ENCODE data around the gene NR1H3. TPM values are rescaled to one million over a fixed set of nuclear protein-coding genes. Genes with fewer than 3 reads are reported as not detected.

NR1H3 gene
- total RNA-seq, 3 donors from 2014 or later (not counting 1 experiment from before 2014, with no cell fraction given): 11.3 to 26.0 (median 13.5) TPM

- H3K36me3 Mint-ChIP-seq: peaks cover 8% of the 10 kb centered on the region
Measured at GRCh38 chr11:47241841-47242301, 15.9 kb upstream of the NR1H3 start.

GRCh38 chr11:47242596-47243192 lies 15.1 kb upstream of the NR1H3 start:
- Histone ChIP-seq H3K27ac (ENCODE audit: low read length) (no peak overlapping the region), H3K36me3 (ENCODE audit: control insufficient read depth, insufficient read depth, low read length) (peaks cover 62% of the 10 kb centered on the region), H3K4me3 (ENCODE audit: low read length) (no peak overlapping the region), H3K4me1 (ENCODE audit: control insufficient read depth, insufficient read depth, low read length) (peaks cover 8% of the 10 kb centered on the region), H3K9me3 (ENCODE audit: control insufficient read depth, insufficient read depth, low read length) (no peaks in the 10 kb centered on the region), H3K27me3 (ENCODE audit: control insufficient read depth, insufficient read depth, low read length) (no peaks in the 10 kb centered on the region)
- DNase-seq (peak in 1 of 2 donors; percentile 1), ATAC-seq (no peak)
- no peaks in the 10 kb centered on the region for H3K9me3 Mint-ChIP-seq
- no peaks in the 10 kb centered on the region for H3K27me3 Mint-ChIP-seq (ENCODE audit: low read depth in 2 of 2)
- H3K4me1 Mint-ChIP-seq: peaks cover 9 to 13% of the 10 kb centered on the region in 2 donors
- intact Hi-C loops (cut with micrococcal nuclease): no loop called here
- WGBS (ENCODE audit: insufficient coverage): 96% methylated on average over 21 of the region's 21 CpGs
- H3K27ac Mint-ChIP-seq: peak overlapping the region in 1 of 2 donors; percentile 19
- H3K4me3 Mint-ChIP-seq: no peak overlapping the region
- H3K36me3 Mint-ChIP-seq: peaks cover 8% of the 10 kb centered on the region
- TF ChIP-seq, protein P1, sequence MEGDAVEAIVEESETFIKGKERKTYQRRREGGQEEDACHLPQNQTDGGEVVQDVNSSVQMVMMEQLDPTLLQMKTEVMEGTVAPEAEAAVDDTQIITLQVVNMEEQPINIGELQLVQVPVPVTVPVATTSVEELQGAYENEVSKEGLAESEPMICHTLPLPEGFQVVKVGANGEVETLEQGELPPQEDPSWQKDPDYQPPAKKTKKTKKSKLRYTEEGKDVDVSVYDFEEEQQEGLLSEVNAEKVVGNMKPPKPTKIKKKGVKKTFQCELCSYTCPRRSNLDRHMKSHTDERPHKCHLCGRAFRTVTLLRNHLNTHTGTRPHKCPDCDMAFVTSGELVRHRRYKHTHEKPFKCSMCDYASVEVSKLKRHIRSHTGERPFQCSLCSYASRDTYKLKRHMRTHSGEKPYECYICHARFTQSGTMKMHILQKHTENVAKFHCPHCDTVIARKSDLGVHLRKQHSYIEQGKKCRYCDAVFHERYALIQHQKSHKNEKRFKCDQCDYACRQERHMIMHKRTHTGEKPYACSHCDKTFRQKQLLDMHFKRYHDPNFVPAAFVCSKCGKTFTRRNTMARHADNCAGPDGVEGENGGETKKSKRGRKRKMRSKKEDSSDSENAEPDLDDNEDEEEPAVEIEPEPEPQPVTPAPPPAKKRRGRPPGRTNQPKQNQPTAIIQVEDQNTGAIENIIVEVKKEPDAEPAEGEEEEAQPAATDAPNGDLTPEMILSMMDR (IDR thresholded peaks at IDR 0.05): no peak

More at GRCh38 chr11:47241841-47242301, 15.9 kb upstream of the NR1H3 start:
- TF ChIP-seq, protein P1 (IDR thresholded peaks at IDR 0.05): no peak
- intact Hi-C loops (cut with micrococcal nuclease): no loop called here
- WGBS (ENCODE audit: insufficient coverage): 94% methylated on average over 3 of the region's 3 CpGs
- Mint-ChIP-seq H3K27me3 (ENCODE audit: low read depth in 2 of 2) (no peaks in the 10 kb centered on the region), H3K4me3 (no peak overlapping the region), H3K27ac (peak overlapping the region in 1 of 2 donors; percentile 19), H3K9me3 (no peaks in the 10 kb centered on the region), H3K4me1 (peaks cover under 1 to 10% of the 10 kb centered on the region in 2 donors)
- Histone ChIP-seq H3K4me1 (ENCODE audit: control insufficient read depth, insufficient read depth, low read length) (peaks cover under 1% of the 10 kb centered on the region), H3K9me3 (ENCODE audit: control insufficient read depth, insufficient read depth, low read length) (no peaks in the 10 kb centered on the region), H3K36me3 (ENCODE audit: control insufficient read depth, insufficient read depth, low read length) (peaks cover 63% of the 10 kb centered on the region), H3K27me3 (ENCODE audit: control insufficient read depth, insufficient read depth, low read length) (no peaks in the 10 kb centered on the region), H3K4me3 (ENCODE audit: low read length) (no peak overlapping the region), H3K27ac (ENCODE audit: low read length) (no peak overlapping the region)
- ATAC-seq (peak in 1 of 3 donors; percentile 12), DNase-seq (no peak)

GRCh38 chr11:47243454-47243853 lies 14.3 kb upstream of the NR1H3 start:
- peaks cover 8% of the 10 kb centered on the region for H3K36me3 Mint-ChIP-seq
- H3K9me3 ChIP-seq (ENCODE audit: control insufficient read depth, insufficient read depth, low read length): no peaks in the 10 kb centered on the region
- TF ChIP-seq, protein P1 (IDR thresholded peaks at IDR 0.05): no peak
- WGBS (ENCODE audit: insufficient coverage): 98% methylated on average over 4 of the region's 4 CpGs
- intact Hi-C loops (cut with micrococcal nuclease): no loop called here
- H3K9me3 Mint-ChIP-seq: no peaks in the 10 kb centered on the region
- H3K27me3 ChIP-seq (ENCODE audit: control insufficient read depth, insufficient read depth, low read length): no peaks in the 10 kb centered on the region
- peaks cover 56% of the 10 kb centered on the region for H3K36me3 ChIP-seq (ENCODE audit: control insufficient read depth, insufficient read depth, low read length)
- H3K27me3 Mint-ChIP-seq (ENCODE audit: low read depth in 2 of 2): no peaks in the 10 kb centered on the region
- H3K4me1 ChIP-seq (ENCODE audit: control insufficient read depth, insufficient read depth, low read length): peaks cover 16% of the 10 kb centered on the region
- ATAC-seq (no peak), DNase-seq (no peak)
- H3K4me3 Mint-ChIP-seq: no peak overlapping the region
- H3K27ac ChIP-seq (ENCODE audit: low read length): no peak overlapping the region
- no peak overlapping the region for H3K4me3 ChIP-seq (ENCODE audit: low read length)
- peaks cover 17 to 21% of the 10 kb centered on the region in 2 donors for H3K4me1 Mint-ChIP-seq
- H3K27ac Mint-ChIP-seq: peak overlapping the region; percentile 23 to 42
